Adrenal gland (tissue), 12 donors: Measurements from ENCODE around the gene TEKTIP1. TPM values are rescaled to one million over a fixed set of nuclear protein-coding genes. Genes with fewer than 3 reads are reported as not detected.

Experiments used
- DNase-seq, 7 donors: peaks; one replicate each; pipeline ENCODE4 v3.0.0-alpha.2; 2019 to 2020
- H3K27ac ChIP-seq, 5 donors: fragments of 200-600 bp; sonication (generic) in 4 of 5; 1 replicate in 3 of 5; 2 replicates in 2 of 5; pipeline versions ENCODE4 v1.5.1 to v1.8.0; 2016 to 2020; ENCODE audit warnings: mild to moderate bottlenecking in 1 of 5
- H3K27me3 ChIP-seq: fragments of 200-600 bp; 2 replicates; pipeline ENCODE4 v1.8.0; 2021
- H3K36me3 ChIP-seq, 2 donors: fragments of 200-600 bp; replicated peaks in 1 of 2; 1 replicate in 1 of 2; 2 replicates in 1 of 2; pipeline versions ENCODE4 v1.5.1 to v1.8.0; 2018 to 2022
- H3K4me1 ChIP-seq, 2 donors: fragments of 200-600 bp; replicated peaks in 1 of 2; 1 replicate in 1 of 2; 2 replicates in 1 of 2; pipeline versions ENCODE4 v1.5.1 to v1.8.0; 2018 to 2021
- H3K4me3 ChIP-seq, 4 donors: fragments of 200-600 bp; sonication (generic) in 3 of 4; one replicate each; pipeline ENCODE4 v1.5.1; 2016 to 2018
- H3K9me3 ChIP-seq, 3 donors: fragments of 200-600 bp; sonication (generic) in 1 of 3; replicated peaks in 1 of 3; 1 replicate in 2 of 3; 2 replicates in 1 of 3; pipeline versions ENCODE4 v1.5.1 to v1.8.0; 2016 to 2021
- POLR2A ChIP-seq, 2 donors: fragments of 450-650 bp; IDR thresholded peaks; one replicate each; pipeline ENCODE4 v1.6.1; 2017; ENCODE audit warnings: antibody characterized with exemption in 2 of 2, mild to moderate bottlenecking in 2 of 2, moderate library complexity in 1 of 2
- WGBS, 4 donors: extraction: QIAGEN DNeasy Blood & Tissue Kit in 2 of 4; methylation state at CpG; one replicate each; pipeline versions ENCODE4 v1.1.5 to v1.1.7; 2013 to 2017; 5-methylcytosine and 5-hydroxymethylcytosine counted together
- intact Hi-C, 2 donors: fragments of 100-400 bp; cut with DNase I; formaldehyde crosslinking; loops; one replicate each; pipeline versions ENCODE4 v1.14.1 to v1.15.0; 2022 to 2023
- polyA plus RNA-seq, 3 donors: library from polyadenylated mRNA; stranded (reverse); fragments of 200-250 nt in 2 of 3; fragments of 350-450 nt in 1 of 3; fragmentation: Illumina TruSeq in 1 of 3; extraction: RNeasy Lipid Tissue Mini Kit (QIAGEN cat#74804) in 1 of 3; gene quantifications; one replicate each; pipeline ENCODE4 v1.2.3, GENCODE V29; 2013 to 2014
- total RNA-seq, 9 donors: library from RNA; depleted of rRNA in 4 of 9; stranded (reverse); fragments of >200 nt in 4 of 9; fragments of 120-200 nt in 1 of 9; fragmentation: NEBNext Ultra II Directional in 1 of 9; extraction: Animal tissue kit (Norgen Biotek cat#: 25700) in 1 of 9; gene quantifications; one replicate each; pipeline versions ENCODE4 v1.1.0 to v1.2.4, GENCODE V29; 2013 to 2023
- TF ChIP-seq, protein P1 (sequence below), 6 experiments: fragments of 450-650 bp in 4 of 6; fragments of 200-600 bp in 2 of 6; sonication (generic) in 1 of 6; IDR thresholded peaks; 1 replicate in 5 of 6; 2 replicates in 1 of 6; pipeline versions ENCODE4 v1.5.1 to v1.8.0; 2016 to 2021; ENCODE audit warnings: antibody characterized with exemption in 6 of 6, mild to moderate bottlenecking in 2 of 6, moderate library complexity in 1 of 6
- donor health status: healthy with polysubstance abuse.
- donor health status: Bipolar disorder and iron deficiency.
- donor health status: DM: yes; HTN: yes; CAD: no.
- donor health status: DM: no; HTN: no; CAD: no.
- donor health status: DM: no; HTN: no; CAD: no.
- donor health status: DM: yes; HTN: yes; CAD: no.

Gene TEKTIP1
- total and polyA plus RNA-seq, 12 donors: 0.68 to 3.6 (median 1.4) TPM; not detected in 5

DNA sequence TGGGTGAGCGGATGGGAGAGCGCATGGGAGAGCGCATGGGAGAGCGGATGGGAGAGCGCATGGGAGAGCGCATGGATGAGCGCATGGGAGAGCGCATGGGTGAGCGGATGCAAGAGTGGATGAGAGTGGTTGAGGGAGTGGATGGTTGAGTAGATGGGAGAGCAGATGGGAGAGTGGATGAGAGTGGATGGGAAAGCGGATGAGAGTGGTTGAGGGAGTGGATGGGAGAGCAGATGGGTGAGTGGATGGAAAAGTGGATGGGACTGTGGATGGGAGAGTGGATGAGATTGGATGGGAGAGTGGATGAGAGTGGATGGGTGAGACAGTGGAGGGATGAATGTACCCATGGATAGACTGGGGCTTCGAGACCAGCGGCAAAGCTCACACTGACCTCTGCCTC lies 8.6 kb upstream of the TEKTIP1 start:
- DNase-seq: no peak
- Histone ChIP-seq H3K36me3 (peaks cover 0 to 77% of the 10 kb centered on the region in 2 donors), H3K4me3 (no peak overlapping the region), H3K27ac (no peak overlapping the region), H3K4me1 (no peaks in the 10 kb centered on the region), H3K9me3 (no peaks in the 10 kb centered on the region), H3K27me3 (no peaks in the 10 kb centered on the region)
- intact Hi-C loops: no loop called here
- no peak for TF ChIP-seq POLR2A (IDR thresholded peaks at IDR 0.05)
- TF ChIP-seq, protein P1, sequence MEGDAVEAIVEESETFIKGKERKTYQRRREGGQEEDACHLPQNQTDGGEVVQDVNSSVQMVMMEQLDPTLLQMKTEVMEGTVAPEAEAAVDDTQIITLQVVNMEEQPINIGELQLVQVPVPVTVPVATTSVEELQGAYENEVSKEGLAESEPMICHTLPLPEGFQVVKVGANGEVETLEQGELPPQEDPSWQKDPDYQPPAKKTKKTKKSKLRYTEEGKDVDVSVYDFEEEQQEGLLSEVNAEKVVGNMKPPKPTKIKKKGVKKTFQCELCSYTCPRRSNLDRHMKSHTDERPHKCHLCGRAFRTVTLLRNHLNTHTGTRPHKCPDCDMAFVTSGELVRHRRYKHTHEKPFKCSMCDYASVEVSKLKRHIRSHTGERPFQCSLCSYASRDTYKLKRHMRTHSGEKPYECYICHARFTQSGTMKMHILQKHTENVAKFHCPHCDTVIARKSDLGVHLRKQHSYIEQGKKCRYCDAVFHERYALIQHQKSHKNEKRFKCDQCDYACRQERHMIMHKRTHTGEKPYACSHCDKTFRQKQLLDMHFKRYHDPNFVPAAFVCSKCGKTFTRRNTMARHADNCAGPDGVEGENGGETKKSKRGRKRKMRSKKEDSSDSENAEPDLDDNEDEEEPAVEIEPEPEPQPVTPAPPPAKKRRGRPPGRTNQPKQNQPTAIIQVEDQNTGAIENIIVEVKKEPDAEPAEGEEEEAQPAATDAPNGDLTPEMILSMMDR (IDR thresholded peaks at IDR 0.05): no peak
- 94 to 99% (median 97%) methylated on average over 12 of the region's 12 CpGs for WGBS, 4 donors

- WGBS, 4 donors: 92 to 100% (median 97%) methylated on average over 1 to 29 of the region's 29 CpGs
- no peak overlapping the region for H3K27ac ChIP-seq
- H3K4me1 ChIP-seq: peaks cover 9 to 10% of the 10 kb centered on the region in 2 donors
- no peaks in the 10 kb centered on the region for H3K9me3 ChIP-seq
- TF ChIP-seq, protein P1 (IDR thresholded peaks at IDR 0.05): no peak
- no peak for TF ChIP-seq POLR2A (IDR thresholded peaks at IDR 0.05)
- no peak overlapping the region for H3K4me3 ChIP-seq
- no peak for DNase-seq
- intact Hi-C loops: no loop called here
- peaks cover 0 to 71% of the 10 kb centered on the region in 2 donors for H3K36me3 ChIP-seq
- H3K27me3 ChIP-seq: no peaks in the 10 kb centered on the region
These were observed 7.3 kb upstream of the TEKTIP1 start for GRCh38 chr19:3531716-3532115.

DNA sequence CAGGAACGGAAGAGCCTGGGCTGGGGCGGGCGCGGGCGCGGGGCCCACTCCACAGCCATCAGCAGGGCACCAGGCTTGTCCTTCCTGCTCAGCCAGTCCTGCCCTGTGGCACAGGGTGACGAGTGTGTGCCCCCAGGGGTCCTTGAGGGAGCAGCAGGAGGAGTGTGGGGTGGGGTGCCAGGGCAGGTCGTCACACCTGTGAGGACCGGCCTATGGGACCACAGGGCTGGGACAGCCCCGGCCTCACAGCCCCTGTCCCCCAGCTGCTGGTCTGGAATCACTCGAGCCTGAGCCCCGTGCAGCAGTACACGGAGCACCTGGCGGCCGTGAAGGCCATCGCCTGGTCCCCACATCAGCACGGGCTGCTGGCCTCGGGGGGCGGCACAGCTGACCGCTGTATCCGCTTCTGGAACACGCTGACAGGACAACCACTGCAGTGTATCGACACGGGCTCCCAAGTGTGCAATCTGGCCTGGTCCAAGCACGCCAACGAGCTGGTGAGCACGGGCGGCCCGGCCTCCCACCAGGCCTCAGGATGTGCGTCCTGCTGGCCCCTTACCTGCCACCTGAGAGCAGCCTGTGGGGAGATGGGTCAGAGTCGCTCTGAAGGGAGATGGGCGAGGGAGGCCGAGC lies 6.7 kb upstream of the TEKTIP1 start:
- Histone ChIP-seq H3K4me1 (peaks cover 15% of the 10 kb centered on the region in 2 donors), H3K27me3 (no peaks in the 10 kb centered on the region), H3K9me3 (no peaks in the 10 kb centered on the region), H3K4me3 (no peak overlapping the region), H3K27ac (no peak overlapping the region), H3K36me3 (peaks cover 0 to 66% of the 10 kb centered on the region in 2 donors)
- TF ChIP-seq POLR2A (IDR thresholded peaks at IDR 0.05): no peak
- TF ChIP-seq, protein P1 (IDR thresholded peaks at IDR 0.05): no peak
- DNase-seq: no peak
- WGBS, 4 donors: 93 to 100% (median 95%) methylated on average over 2 to 33 of the region's 33 CpGs
- intact Hi-C loops: no loop called here

DNA sequence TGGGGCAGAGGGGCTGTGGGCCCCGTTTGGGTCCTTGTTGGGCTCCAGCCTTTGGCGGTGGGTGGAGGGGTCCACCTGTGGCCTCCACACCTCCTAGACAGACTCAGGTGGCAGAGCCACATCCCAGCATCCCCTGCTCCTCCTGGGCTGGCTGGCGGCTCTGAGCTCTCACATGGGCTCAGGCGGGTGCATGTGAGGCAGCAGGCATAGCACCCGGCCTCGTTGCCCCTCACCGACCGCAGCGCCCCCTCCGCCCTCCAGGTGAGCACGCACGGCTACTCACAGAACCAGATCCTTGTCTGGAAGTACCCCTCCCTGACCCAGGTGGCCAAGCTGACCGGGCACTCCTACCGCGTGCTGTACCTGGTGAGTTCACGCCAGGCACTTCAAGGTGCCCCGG lies 5.9 kb upstream of the TEKTIP1 start:
- intact Hi-C loops: no loop called here
- TF ChIP-seq, protein P1 (IDR thresholded peaks at IDR 0.05): no peak
- no peak for TF ChIP-seq POLR2A (IDR thresholded peaks at IDR 0.05)
- DNase-seq: no peak
- H3K9me3 ChIP-seq: no peaks in the 10 kb centered on the region
- WGBS, 4 donors: 89 to 94% (median 93%) methylated on average over 2 to 17 of the region's 17 CpGs
- H3K27ac ChIP-seq: no peak overlapping the region
- H3K36me3 ChIP-seq: peaks cover 0 to 58% of the 10 kb centered on the region in 2 donors
- H3K4me3 ChIP-seq: no peak overlapping the region
- H3K27me3 ChIP-seq: no peaks in the 10 kb centered on the region
- H3K4me1 ChIP-seq: peaks cover 18 to 23% of the 10 kb centered on the region in 2 donors
